GM12873 (cell line): ENCODE data around the gene CHKB.

ENCODE experiments used
- CTCF ChIP-seq: IDR thresholded peaks from 2 replicates; pipeline ENCODE4 v1.5.1; 2012; ENCODE audit warnings: low read depth, mild to moderate bottlenecking, moderate library complexity, low read length, control low read depth; ENCODE audit not compliant: insufficient read depth; ENCODE audit errors: missing control alignments

The CHKB gene

GRCh38 chr22:50536226-50536625, 46.4 kb downstream of the CHKB start:
- TF ChIP-seq CTCF: no peak

- TF ChIP-seq CTCF: no peak
Measured at GRCh38 chr22:50535113-50535512, 47.5 kb downstream of the CHKB start.

- no peak for TF ChIP-seq CTCF
Measured at GRCh38 chr22:50532824-50533796, 49.5 kb downstream of the CHKB start.

DNA sequence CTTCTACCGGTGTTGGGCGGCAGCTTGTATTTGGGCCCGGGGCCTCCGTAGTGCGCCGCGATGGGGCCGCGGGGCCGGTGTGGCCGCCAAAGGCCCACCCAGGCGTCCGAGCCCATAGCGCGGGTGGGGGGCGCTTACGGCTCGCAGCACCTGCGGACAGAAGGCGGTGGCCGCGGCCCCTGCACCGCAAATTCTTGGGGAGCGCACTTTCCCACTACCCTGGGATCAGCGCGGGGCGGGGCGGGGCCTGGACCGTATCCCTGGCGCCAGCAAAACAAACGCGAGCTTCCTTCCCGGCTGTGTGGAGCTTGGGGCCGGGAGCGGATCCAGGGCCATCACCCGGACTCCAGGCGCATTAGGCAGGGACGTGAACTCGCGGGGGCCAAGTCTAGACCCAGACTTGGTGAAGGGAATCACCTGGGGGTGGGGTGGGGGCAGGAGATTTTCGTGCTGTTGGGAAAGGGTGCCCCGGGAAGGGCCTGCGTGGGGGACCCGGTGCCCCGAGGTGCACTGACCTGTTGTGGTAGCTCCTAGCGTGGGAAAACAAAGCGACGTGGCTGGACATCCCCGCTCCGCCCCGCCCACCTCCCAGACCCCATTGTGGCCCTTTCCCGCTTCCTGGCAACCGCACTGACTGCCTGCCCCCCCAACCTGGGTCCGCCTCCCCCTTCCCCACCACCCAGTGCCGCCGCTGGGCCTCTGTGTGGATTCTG, 50.5 kb downstream of the CHKB start:
- TF ChIP-seq CTCF: no peak

DNA sequence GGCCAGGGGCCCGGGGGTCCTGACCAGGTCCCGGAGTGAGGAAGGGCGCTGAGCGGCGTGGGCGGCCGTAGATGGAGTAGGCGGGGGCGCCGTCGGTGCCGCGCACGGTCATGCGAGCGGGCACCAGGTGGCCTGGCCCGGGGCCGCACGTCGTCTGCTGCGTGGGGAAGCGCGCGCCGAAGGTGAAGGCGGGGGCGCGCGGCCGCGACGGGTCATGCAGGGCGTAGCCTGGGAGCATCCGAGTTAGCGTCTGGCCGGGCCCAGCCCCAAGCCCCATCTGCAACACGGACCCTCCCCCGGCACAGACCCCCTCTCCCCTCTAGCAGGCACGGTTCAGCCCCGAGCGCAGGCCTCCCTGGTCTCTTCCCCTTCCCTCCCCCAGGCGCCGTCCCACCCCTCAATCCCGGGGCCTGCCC, 51.1 kb downstream of the CHKB start:
- no peak for TF ChIP-seq CTCF

DNA sequence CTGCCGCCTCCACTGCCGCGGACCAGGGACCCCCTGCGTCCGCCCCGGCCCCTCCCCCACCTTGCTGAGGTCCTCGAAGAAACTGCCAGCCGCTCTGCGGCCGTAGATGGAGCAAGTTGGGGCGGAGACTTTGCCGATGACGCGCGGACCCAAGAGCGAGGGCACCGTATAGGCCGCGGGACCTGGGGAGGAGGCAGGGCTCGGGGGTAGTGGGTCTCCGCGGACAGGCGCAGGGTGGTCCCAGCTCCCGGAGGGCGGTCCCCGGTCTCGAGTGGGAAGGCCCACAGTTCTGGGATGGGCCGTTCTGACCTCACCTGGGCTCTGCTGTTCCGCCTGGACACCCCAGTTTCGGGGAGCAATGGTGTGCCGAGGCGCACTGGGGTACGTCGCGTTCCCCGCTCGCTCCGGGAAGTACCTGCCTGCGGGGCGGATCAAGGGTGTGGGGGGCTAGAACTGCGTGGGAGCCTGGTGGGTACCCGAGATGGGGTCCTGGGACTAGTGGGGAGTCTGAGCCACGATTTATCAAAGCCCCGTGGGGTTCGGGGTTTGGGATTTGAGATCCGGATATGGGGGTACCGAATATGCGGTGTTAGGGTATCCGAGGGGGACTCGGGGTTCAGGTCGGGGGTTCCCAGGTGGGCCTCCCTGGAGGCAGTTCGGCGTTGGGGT, 51.6 kb downstream of the CHKB start:
- TF ChIP-seq CTCF: no peak

DNA sequence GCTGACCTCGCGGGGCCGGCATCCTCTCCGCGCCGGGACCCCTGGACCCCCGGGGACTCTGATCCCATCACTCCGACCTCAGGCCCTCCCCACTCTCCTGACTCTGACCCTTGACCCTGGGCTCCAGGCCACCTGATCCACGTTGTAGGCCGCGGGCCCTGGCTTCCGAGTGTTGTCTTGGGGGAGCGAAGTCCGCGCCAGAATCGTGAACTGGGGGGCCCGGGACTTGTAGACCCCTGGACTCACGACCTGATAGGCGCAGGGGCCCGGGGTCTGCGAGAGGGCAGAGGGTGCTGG, 52.1 kb downstream of the CHKB start:
- no peak for TF ChIP-seq CTCF
